Measurements from ENCODE around the gene ARL13A.
A peak's percentile ranks its signal among the peaks of the same experiment; 100 is the strongest.
"Not testable (repeated sequence)": the region's sequence is repeated elsewhere in the genome, so short reads cannot be mapped to it uniquely, and the experiment has no call there.

The ARL13A gene

DNA sequence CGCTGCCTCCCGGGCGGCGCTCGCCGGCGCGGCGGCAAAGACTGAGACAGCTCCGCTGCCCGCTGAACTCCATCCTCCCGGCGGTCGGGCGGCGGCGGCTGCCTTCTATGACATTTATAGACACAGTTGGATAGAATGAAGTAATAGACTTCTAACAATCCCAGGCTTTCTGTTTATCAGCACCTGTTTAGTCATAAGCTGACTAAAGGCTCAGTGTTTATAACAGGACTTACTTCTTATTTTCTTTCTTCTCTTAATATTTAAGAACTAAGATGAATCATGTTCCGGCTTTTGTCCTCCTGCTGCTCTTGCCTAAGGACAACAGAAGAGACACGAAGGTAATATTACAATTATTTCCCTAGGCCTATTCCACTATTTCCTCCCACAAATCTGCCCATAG lies 3.9 kb downstream of the ARL13A start:
- DNase-seq: no peak
- TF ChIP-seq POLR2A (IDR thresholded peaks at IDR 0.05; ENCODE audit: low read length) (no peak), GATA1 (IDR thresholded peaks at IDR 0.05; ENCODE audit: low read depth, low read length) (no peak)

DNA sequence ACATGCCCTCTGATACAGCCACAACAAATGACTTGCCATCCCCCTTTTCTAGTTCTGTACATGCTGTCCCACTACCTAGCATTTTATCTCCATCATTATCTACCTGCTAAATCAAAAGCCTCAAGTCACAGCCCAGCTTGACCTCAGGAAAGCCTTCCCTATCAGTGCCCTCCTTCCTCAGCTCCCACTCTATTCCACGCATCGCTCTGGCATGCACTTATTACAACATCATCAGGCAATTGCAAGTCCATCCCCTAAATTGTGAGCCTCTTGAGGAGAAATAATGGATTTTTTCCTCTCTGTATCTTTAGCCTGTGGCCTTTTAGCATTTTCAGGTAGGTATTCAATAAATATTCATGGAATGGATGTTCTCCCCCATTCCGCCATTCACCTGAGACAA lies 5.7 kb downstream of the ARL13A start:
- DNase-seq: no peak
- no peak for TF ChIP-seq GATA1 (IDR thresholded peaks at IDR 0.05; ENCODE audit: low read depth, low read length)
- TF ChIP-seq POLR2A (IDR thresholded peaks at IDR 0.05; ENCODE audit: low read length): no peak

DNA sequence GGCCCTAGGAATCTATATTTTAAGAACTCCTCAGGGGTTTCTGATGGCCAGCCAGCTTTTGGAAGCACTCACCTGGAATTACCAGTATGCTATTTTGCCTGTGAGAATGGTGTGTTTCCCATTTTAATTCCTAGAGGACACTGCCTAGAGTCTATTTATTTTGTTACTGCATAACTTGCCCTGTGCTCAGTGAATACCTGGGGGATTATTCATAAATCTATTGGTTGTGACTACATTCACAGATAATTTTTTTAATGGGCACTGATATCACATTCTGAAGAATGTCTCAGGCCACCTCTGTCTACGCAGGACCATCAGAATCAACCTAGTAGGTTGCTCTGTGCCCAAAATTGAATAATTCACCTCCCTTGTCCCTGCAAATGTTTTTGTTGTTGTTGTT lies 6.7 kb downstream of the ARL13A start:
- TF ChIP-seq GATA1 (IDR thresholded peaks at IDR 0.05; ENCODE audit: low read depth, low read length) (no peak), POLR2A (IDR thresholded peaks at IDR 0.05; ENCODE audit: low read length) (no peak)
- DNase-seq: no peak

DNA sequence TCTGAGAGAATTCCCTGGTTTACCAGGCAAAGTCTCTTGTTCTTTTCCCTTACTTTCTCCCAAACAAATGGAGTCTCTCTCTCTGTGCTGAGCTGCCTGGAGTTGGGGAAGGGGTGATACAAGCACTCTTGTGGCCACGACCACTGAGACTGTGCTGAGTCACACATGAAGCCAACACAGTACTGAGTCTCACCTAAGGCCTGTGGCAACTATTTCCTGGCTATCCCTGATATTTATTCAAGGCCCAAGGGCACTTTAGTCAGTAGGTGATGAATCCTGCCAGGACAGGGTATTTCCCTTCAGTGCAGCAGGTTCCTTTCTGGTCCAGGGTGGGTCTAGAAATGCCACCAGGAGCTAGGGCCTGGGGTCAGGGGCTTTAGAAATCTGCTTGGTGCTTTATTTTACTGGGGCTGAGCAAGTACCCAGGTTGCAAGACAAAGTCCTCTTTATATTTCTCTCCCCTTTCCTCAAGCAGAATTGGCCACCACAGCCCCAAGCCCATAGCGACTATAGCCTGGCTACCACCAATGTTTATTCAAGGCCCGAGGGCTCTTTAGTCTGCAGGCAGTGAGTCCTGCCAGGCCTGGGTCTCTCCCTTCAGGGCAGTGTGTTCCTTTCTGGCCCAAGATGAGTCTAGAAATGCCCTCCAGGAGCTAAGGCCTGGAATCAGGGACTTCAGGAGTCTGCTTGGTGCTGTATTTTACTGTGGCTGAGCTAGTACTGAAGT lies 10.5 kb downstream of the ARL13A start:
- TF ChIP-seq GATA1 (IDR thresholded peaks at IDR 0.05; ENCODE audit: low read depth, low read length) (no peak), POLR2A (IDR thresholded peaks at IDR 0.05; ENCODE audit: low read length) (no peak)
- no peak for DNase-seq

DNA sequence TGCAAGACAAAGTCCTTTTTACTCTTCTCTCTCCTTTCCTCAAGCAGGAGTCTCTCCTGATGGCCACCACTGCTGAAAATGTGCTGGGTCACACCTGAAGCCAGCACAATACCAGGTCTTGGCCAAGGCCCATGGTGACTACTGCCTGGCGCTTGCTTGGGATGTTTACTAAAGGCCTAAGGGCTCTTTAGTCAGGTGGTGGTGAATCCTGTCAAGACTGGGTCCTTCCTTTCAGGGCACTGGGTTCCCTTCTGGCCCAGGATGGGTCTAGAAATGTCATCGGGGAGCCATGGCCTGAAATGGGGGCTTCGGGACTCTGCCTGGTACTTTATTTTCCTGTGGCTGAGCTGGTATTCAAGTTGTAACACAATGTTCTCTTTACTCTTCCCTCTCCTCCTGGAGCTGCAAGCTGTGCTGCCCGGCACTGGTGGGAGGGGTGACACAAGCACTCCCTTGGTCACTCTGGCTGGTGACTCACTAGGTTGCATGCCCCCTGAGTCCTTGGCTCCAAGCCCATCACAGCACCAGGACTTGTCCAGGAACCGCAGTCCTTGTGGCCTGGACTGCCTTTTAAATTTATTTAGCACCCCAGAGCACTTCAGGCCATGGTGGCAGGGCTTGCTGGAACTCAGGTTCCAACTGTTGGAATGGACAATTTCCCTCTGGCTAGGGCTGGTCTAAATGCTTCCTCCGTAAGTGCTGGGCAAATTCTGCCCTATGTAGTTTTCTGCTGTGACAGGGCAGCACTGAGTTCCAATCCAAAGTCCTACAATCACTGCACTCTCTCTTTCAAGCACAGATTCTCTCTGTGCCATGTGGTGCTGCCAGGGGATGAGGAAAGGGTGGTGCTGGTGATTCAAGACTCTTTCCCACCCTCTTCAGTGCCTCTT lies 11.3 kb downstream of the ARL13A start:
- TF ChIP-seq POLR2A (IDR thresholded peaks at IDR 0.05; ENCODE audit: low read length) (no peak), GATA1 (IDR thresholded peaks at IDR 0.05; ENCODE audit: low read depth, low read length) (no peak)
- no peak for DNase-seq

DNA sequence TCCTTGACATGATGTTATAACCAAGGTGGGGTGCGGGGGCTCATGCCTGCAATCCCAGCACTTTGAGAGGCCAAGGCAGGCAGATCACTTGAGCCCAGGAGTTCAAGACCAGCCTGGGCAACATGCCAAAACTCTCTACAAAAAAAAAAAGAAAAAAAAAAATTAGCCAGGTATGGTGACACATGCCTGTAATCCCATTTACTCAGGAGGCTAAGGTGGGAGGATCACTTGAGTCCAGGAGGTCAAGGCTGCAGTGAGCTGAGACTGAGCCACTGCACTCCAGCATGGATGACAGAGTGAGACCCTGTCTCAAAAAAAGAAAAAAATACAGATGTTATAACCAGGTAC lies 12.0 kb downstream of the ARL13A start:
- not testable (repeated sequence) for DNase-seq

DNA sequence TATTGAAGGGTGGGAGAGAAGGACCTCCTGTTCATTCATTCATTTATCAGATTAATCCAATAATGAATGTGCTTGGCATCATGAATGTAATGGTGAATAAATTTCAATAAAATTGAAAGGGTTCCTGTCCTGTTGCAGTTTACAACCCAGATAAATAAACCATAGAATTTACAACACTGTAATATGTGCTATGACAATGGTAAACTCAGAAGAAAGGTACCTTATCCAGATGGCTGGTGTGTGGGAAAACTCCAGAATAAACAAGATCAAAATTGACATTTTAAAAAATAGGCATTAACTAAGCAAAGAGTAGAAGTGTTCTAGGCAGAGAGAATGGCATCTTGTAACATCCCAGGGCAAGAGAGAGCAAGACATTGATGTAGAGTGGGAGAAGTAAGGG lies 15.3 kb downstream of the ARL13A start:
- TF ChIP-seq GATA1 (IDR thresholded peaks at IDR 0.05; ENCODE audit: low read depth, low read length): no peak
- no peak for TF ChIP-seq POLR2A (IDR thresholded peaks at IDR 0.05; ENCODE audit: low read length)
- no peak for DNase-seq

DNA sequence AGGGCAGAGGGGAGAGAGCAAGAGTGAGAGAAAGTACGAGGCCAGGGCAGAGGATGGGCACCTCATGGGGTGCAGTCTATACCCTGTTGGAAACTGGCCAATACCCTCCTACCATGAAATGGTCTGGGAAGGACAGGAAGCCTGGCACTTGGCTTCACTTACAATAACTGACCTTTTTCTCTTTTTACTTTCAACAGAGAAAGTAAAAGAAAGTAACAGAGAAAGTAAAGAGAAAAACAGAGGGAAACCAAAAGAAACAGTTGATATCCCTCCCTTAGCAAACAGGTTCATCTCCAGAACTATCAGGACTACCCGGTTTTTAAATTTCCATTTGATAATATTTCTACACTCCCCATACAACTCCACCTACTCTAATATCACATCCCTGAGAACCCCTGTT lies 20.6 kb downstream of the ARL13A start:
- TF ChIP-seq POLR2A (IDR thresholded peaks at IDR 0.05; ENCODE audit: low read length): no peak
- no peak for TF ChIP-seq GATA1 (IDR thresholded peaks at IDR 0.05; ENCODE audit: low read depth, low read length)
- DNase-seq: no peak

DNA sequence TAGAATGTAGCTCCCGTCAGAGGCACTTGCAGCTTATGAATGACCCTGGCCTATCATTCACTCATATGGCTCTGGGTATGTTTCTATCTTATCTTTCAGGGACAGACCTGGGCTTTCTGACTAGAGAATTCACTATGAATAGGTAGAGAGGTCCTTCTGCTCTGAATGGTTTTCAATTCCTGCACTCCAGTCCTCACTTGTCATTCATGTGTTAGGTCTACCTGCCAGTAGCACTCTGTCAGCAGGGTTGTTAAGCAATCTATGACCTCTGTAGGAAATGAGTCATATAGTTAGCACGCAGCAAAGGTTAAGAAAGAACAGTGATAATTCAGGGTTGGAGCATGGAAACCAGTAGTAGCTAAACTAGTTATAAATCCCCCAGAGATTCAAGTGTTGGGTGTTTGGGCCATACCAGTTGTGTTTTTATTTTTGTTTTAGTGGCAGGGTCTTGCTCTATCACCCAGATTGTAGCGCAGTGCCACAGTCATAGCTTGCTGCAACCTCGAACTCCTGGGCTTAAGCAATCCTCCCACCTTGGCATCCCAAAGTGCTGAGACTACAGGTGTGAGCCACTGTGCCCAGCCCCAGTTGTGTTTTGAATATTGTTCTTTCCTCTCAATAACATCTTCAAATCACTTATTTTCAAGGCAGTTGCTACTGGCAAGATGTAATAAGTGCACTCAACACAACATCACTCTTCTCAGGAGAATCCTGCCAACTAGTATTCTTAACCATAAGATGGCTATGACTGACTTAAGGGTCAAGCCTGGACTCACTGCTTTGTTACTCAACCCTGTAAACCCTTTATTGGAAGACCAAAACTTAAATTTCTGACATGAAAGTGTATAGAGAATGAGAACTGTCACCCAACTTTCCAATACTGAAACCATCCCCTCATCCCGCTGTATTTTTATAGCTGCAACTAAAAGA lies 25.1 kb downstream of the ARL13A start:
- DNase-seq: peak; percentile 47 to 75
- TF ChIP-seq GATA1 (IDR thresholded peaks at IDR 0.05; ENCODE audit: low read depth, low read length) (no peak), POLR2A (IDR thresholded peaks at IDR 0.05; ENCODE audit: low read length) (no peak)

DNA sequence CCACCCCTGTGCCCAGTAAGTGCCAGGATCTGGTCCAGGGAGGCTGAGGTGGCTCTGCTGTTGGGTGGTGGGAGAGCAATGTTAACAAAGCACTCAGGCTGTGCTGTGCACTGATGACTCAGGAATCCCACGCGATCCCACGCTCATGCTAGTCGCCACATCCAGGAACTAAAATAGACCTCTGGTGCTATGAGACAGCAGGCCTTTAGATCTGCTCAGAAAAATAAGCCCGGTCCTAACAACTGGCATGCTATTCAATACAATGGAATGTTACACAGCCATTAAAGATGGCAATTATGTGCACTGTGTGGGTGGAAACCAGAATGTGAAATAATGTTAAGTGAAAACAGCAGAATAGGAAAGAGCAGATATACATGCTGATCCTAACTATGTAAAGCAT lies 26.0 kb downstream of the ARL13A start:
- DNase-seq: no peak
- no peak for TF ChIP-seq POLR2A (IDR thresholded peaks at IDR 0.05; ENCODE audit: low read length)
- TF ChIP-seq GATA1 (IDR thresholded peaks at IDR 0.05; ENCODE audit: low read depth, low read length): no peak

DNA sequence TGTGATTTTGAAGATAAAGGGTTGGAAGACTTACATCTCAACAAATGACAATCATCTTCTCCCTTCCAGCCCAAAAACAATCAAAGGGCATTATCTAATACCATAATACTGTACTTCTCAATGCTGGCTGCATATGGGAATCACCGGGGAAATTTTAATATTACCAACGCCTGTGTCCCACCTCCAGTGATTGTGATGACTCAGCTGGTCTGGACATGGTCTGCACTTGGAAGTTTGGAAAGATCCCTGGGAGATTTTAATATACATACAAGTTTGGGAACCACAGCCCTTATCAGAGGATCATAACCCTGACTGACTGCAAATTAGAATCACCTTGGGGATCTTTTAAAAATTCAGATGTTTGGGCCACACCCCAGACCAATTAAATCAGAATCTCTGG lies 29.9 kb downstream of the ARL13A start:
- DNase-seq: no peak
- TF ChIP-seq POLR2A (IDR thresholded peaks at IDR 0.05; ENCODE audit: low read length): no peak
- TF ChIP-seq GATA1 (IDR thresholded peaks at IDR 0.05; ENCODE audit: low read depth, low read length): no peak

DNA sequence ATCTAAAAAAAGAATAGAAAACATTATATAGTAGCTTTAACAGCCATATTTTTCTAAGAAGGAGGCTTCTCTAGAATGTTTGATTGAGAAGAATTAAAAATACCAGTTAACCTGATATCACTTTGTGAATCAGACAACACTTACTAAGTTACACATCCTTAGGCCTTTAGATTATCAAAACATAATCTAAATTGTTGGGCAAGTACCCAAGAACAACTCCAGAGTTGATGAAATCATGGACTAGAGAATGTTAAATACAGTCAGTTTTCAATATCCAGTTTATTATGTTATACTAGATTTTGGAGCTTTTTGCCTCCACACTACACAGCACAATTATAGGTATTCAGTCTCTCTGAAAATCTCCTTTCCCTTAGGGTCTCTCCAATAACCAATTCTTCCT lies 39.6 kb downstream of the ARL13A start:
- DNase-seq: no peak
- TF ChIP-seq POLR2A (IDR thresholded peaks at IDR 0.05; ENCODE audit: low read length) (no peak), GATA1 (IDR thresholded peaks at IDR 0.05; ENCODE audit: low read depth, low read length) (no peak)

DNA sequence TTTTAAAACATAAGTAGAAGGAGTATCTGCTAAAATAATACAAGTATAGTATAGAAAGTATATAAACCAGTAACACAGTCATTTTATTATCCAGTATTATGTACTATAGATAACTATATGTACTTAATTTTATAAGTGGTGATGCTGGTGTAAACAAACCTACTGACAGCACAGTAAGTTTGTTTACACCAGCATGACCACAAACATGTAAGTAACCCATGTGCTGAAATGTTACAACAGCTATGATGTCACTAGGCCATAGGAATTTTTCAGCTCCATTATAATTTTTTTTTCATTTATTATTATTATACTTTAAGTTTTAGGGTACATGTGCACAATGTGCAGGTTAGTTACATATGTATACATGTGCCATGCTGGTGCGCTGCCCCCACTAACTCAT lies 42.5 kb downstream of the ARL13A start:
- not testable (repeated sequence) for DNase-seq

DNA sequence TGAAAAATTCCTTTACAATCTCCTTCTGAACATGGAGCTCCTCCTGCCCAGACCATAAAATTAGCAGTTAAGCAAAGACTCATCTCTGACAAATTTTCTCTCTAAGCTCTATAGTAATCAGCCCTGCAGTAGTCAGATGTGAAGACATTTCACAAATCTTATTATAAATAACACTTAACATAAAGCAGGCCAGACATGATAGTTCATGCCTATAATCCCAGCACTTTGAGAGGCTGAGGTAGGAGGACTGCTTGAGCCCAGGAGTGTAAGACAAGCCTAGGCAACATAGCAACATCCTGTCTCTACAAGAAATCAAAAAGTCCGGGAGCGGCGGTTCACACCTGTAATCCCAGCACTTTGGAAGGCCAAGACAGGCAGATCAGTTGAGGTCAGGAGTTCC lies 52.5 kb downstream of the ARL13A start:
- no peak for DNase-seq
- TF ChIP-seq GATA1 (IDR thresholded peaks at IDR 0.05; ENCODE audit: low read depth, low read length) (no peak), POLR2A (IDR thresholded peaks at IDR 0.05; ENCODE audit: low read length) (no peak)
